ENCODE measurements around the gene LOXL4.

DNA sequence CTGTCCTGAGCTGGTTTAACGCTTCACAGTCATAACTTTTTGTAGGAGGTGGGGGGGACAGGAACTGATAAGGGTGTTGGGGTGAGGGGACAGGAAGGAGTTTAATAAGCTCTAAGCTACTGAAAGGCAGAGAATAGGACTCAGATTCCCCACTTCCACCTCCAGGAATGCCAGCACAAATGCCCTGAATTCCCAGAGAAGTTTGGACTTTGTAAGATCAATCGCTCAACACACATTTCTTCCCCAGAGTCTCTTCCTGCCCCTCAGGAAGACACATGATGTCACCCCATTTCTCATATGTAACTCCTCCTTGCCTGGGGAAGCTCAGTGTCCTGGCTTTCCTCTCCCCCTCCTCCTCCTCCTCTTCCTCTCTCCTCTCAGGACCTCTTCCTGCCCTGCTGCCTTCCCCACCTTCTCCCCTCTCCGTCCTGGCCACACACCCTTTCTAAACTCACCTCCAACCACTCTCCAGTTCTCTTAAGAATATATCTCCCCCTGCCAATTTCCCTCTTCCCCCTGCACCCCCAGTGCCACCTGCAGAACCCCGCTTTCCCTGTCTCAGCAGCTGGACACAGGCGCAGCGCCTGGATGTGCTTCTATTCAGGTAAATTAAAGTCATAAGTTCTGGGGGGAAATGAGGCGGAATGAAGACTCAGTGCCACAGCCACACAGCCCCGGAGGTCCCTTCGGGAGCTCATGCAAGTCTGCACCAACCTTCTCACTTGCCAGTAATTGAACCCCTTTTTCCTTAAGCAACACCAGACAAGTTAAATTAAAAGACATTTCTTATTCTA, 5.3 kb upstream of the LOXL4 start:
- TF ChIP-seq POLR2A (IDR thresholded peaks at IDR 0.05) (no peak), EP300 (IDR thresholded peaks at IDR 0.05) (no peak), POLR2AphosphoS5 (IDR thresholded peaks at IDR 0.05) (no peak)
- TF ChIP-seq, protein P1, sequence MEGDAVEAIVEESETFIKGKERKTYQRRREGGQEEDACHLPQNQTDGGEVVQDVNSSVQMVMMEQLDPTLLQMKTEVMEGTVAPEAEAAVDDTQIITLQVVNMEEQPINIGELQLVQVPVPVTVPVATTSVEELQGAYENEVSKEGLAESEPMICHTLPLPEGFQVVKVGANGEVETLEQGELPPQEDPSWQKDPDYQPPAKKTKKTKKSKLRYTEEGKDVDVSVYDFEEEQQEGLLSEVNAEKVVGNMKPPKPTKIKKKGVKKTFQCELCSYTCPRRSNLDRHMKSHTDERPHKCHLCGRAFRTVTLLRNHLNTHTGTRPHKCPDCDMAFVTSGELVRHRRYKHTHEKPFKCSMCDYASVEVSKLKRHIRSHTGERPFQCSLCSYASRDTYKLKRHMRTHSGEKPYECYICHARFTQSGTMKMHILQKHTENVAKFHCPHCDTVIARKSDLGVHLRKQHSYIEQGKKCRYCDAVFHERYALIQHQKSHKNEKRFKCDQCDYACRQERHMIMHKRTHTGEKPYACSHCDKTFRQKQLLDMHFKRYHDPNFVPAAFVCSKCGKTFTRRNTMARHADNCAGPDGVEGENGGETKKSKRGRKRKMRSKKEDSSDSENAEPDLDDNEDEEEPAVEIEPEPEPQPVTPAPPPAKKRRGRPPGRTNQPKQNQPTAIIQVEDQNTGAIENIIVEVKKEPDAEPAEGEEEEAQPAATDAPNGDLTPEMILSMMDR (IDR thresholded peaks at IDR 0.05), result no peak

All from stomach (tissue), 4 donors.